OCI-LY3 (cell line): ENCODE measurements around the gene GSS.

ENCODE experiments used
- H2AFZ ChIP-seq: fragments of 200-600, 300-600 bp; shearing (Covaris generic); 2 replicates; pipeline ENCODE4 v1.6.0; 2014; ENCODE audit warnings: antibody characterized with exemption, low read depth, low read length
- H3K27ac ChIP-seq: fragments of 200-600, 300-600 bp; sonication (generic); 2 replicates; pipeline ENCODE4 v1.5.1; 2014; ENCODE audit warnings: mild to moderate bottlenecking, low read length, moderate library complexity, mixed read lengths
- H3K27me3 ChIP-seq: fragments of 200-600, 300-600 bp; sonication (generic); 2 replicates; pipeline ENCODE4 v1.6.1; 2014; ENCODE audit warnings: low read depth, low read length, mixed read lengths
- H3K36me3 ChIP-seq: fragments of 200-600, 300-600 bp; sonication (generic); replicated peaks from 2 replicates; pipeline ENCODE3; 2014; ENCODE audit warnings: low read depth, low read length, mixed read lengths
- H3K4me1 ChIP-seq: fragments of 300-600, 200-600 bp; sonication (generic); 2 replicates; pipeline ENCODE4 v1.6.1; 2014; ENCODE audit warnings: low read length, mixed read lengths
- H3K4me2 ChIP-seq: fragments of 200-600, 300-600 bp; sonication (generic); 2 replicates; pipeline ENCODE4 v1.6.1; 2014; ENCODE audit warnings: low read length, mixed read lengths
- H3K4me3 ChIP-seq: fragments of 300-600, 200-600 bp; sonication (generic); 2 replicates; pipeline ENCODE4 v1.5.1; 2014; ENCODE audit warnings: antibody characterized with exemption, mild to moderate bottlenecking, low read length, moderate library complexity
- H3K79me2 ChIP-seq: fragments of 300-600, 200-600 bp; shearing (Covaris generic); 2 replicates; pipeline ENCODE4 v1.6.1; 2014; ENCODE audit warnings: mild to moderate bottlenecking, low read length, mixed read lengths
- H3K9ac ChIP-seq: fragments of 300-600, 200-600 bp; shearing (Covaris generic); 2 replicates; pipeline ENCODE4 v1.6.0; 2014; ENCODE audit warnings: mild to moderate bottlenecking, low read length, moderate library complexity
- H3K9me3 ChIP-seq: fragments of 200-600, 300-600 bp; shearing (Covaris generic); 2 replicates; pipeline ENCODE4 v1.6.1; 2014; ENCODE audit warnings: low read length, mixed read lengths; ENCODE audit not compliant: insufficient read depth
- H4K20me1 ChIP-seq: fragments of 200-600, 300-600 bp; sonication (generic); 2 replicates; pipeline ENCODE4 v1.6.1; 2016; ENCODE audit warnings: low read length, mixed read lengths; ENCODE audit not compliant: insufficient read depth
- EZH2phosphoT487 ChIP-seq: fragments of 200-600 bp; shearing (Covaris generic); IDR thresholded peaks from 2 replicates; pipeline ENCODE4 v1.6.1; 2018; ENCODE audit warnings: antibody characterized with exemption, mixed run types, low read depth
- TF ChIP-seq, protein P1 (sequence below): fragments of 200-600, 300-600 bp; sonication (generic); IDR thresholded peaks from 2 replicates; pipeline ENCODE4 v1.5.1; 2014; ENCODE audit warnings: antibody characterized with exemption, low read length, low read depth

GSS gene

DNA sequence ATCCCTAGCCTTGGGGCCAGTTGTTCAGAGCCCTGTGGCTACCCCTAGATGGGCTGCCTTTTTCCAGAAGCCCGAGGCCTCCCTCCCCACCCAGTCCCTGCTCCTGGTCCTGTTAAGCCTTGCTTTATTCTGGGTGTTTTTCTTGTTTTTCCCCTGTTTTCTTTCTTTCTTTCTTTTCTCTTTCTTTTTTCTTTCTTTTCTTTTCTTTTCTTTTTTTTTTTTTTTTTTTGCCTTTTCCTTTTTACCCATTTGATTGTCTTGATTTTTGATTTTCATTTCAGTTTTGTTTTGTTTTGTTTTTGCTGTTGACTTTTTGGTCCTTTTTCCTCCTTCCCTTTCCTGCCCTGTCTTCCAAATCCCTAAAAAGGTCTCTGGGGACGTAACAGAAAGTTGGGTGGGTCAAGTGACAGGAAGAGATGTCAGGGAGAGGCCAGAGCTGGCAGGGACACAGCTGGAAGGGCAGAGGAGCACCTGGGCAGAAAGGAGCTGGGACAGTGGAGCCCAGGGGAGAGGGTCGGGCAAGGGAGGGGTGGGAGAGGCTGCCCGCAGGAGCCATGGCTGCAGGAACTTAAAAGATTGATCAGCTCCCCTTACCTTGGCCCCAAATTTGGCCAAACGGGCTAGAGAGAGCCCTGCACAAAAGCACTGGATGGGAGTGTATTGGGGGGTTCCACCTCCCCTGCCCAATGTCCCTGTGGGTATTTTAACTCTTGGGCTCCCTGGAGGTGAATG, 27.6 kb upstream of the GSS start:
- Histone ChIP-seq H3K27ac (no peak overlapping the region), H3K9me3 (no peaks in the 10 kb centered on the region), H3K4me3 (no peak overlapping the region), H3K9ac (no peak overlapping the region), H3K4me2 (no peak overlapping the region), H2AFZ (no peak overlapping the region), H3K79me2 (no peaks in the 10 kb centered on the region), H3K36me3 (peaks cover under 1% of the 10 kb centered on the region), H4K20me1 (no peaks in the 10 kb centered on the region), H3K27me3 (peaks cover 4% of the 10 kb centered on the region; the same call in 1 of the 2 replicates), H3K4me1 (no peaks in the 10 kb centered on the region)
- TF ChIP-seq, protein P1, sequence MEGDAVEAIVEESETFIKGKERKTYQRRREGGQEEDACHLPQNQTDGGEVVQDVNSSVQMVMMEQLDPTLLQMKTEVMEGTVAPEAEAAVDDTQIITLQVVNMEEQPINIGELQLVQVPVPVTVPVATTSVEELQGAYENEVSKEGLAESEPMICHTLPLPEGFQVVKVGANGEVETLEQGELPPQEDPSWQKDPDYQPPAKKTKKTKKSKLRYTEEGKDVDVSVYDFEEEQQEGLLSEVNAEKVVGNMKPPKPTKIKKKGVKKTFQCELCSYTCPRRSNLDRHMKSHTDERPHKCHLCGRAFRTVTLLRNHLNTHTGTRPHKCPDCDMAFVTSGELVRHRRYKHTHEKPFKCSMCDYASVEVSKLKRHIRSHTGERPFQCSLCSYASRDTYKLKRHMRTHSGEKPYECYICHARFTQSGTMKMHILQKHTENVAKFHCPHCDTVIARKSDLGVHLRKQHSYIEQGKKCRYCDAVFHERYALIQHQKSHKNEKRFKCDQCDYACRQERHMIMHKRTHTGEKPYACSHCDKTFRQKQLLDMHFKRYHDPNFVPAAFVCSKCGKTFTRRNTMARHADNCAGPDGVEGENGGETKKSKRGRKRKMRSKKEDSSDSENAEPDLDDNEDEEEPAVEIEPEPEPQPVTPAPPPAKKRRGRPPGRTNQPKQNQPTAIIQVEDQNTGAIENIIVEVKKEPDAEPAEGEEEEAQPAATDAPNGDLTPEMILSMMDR = no peak
- TF ChIP-seq EZH2phosphoT487 = no peak

DNA sequence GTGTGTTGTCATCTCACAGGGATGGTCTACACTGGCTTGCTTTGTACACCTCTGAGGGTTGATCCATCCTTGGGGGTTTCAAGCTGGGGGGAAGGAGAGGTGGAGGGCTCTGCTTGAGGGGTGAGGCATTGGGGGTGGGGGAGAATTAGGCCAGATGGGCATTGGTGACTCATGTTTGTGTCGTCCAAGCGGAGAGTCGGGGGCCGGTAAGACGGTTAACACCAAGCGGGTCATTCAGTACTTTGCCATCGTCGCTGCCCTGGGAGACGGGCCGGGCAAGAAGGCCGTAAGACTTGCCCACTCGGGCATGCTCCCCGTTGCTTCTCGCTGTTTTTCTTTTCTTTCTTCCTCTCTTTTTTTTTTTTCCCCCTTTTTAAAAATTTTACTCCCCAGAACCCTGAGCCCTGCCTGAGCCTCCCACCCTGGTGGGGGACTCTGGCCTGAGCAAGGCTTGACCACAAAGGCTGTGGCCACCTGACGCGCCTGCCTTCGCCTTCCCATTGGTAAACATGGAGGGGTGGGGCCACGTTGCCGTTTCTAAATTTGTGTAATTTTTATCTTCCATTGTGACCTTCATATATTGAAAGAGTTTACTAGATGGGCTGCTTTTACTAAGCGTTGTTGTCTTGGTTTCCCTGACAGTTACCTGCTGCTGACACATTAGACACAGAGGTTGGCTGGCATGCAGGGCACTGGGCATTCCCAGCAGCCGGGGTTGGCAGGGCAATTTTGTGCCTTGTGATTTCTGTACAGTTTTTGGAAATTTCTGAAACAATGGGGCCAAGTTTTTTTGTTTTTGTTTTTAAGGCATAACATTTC, 26.9 kb upstream of the GSS start:
- Histone ChIP-seq H3K27ac (no peak overlapping the region), H2AFZ (no peak overlapping the region), H3K27me3 (peaks cover 4% of the 10 kb centered on the region; the same call in 1 of the 2 replicates), H3K9me3 (no peaks in the 10 kb centered on the region), H3K36me3 (no peaks in the 10 kb centered on the region), H4K20me1 (no peaks in the 10 kb centered on the region), H3K4me3 (no peak overlapping the region), H3K4me1 (no peaks in the 10 kb centered on the region), H3K4me2 (no peak overlapping the region), H3K79me2 (no peaks in the 10 kb centered on the region), H3K9ac (no peak overlapping the region)
- TF ChIP-seq, protein P1 = no peak
- TF ChIP-seq EZH2phosphoT487 = no peak

DNA sequence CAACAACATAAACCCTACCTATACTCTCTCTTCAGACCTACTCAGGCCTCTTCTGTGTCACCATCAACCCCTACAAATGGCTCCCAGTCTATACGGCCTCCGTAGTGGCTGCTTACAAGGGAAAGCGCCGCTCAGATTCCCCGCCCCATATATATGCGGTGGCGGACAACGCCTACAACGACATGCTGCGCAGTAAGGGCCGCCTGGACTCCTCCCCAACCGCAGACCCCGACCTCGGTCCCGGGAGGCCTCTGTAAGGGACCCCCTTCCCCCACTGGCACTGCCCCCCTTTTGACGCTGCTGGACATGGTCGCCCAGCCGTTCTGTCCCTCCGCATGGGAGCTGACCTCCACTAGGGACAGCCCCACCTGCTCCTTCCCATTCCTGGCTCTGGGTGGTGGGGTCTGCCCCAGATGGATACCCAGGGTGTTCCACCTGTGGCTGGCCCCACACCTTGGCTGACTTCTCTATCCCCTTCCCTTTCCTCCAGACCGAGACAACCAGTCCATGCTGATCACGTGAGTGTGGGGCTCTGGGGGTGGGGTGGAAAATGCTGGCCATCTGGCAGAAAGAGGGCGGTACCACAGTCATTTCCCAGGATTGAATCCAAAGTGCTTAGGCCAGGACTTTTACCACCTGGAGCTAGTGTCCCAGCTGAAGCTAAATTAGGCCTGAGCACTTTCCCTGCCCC, 25.1 kb upstream of the GSS start:
- Histone ChIP-seq H3K79me2 (no peaks in the 10 kb centered on the region), H3K4me2 (no peak overlapping the region), H3K4me3 (no peak overlapping the region), H3K9ac (no peak overlapping the region), H3K36me3 (no peaks in the 10 kb centered on the region), H2AFZ (no peak overlapping the region), H3K9me3 (no peaks in the 10 kb centered on the region), H3K4me1 (no peaks in the 10 kb centered on the region), H4K20me1 (no peaks in the 10 kb centered on the region), H3K27ac (no peak overlapping the region), H3K27me3 (peaks cover 8% of the 10 kb centered on the region; the same call in 1 of the 2 replicates)
- TF ChIP-seq, protein P1 = no peak
- no peak for TF ChIP-seq EZH2phosphoT487
